ENCODE results near the gene NFE2L3. TPM values are rescaled to one million over a fixed set of nuclear protein-coding genes. Genes with fewer than 3 reads are reported as not detected.

The NFE2L3 gene
- polyA plus RNA-seq, 1 donor = 16.0 TPM

GRCh38 chr7:26213807-26214515, 62.0 kb downstream of the NFE2L3 start:
- Histone ChIP-seq H3K36me3 (ENCODE audit: control insufficient read depth, insufficient read depth, low read length) (peaks cover 23% of the 10 kb centered on the region), H3K4me3 (ENCODE audit: low read length) (no peak overlapping the region), H3K27me3 (ENCODE audit: control insufficient read depth, insufficient read depth, low read length) (no peaks in the 10 kb centered on the region), H3K9me3 (ENCODE audit: control insufficient read depth, low read depth, low read length) (no peaks in the 10 kb centered on the region), H3K4me1 (ENCODE audit: control insufficient read depth, insufficient read depth, low read length) (no peaks in the 10 kb centered on the region), H3K27ac (ENCODE audit: low read length) (no peak overlapping the region)
- no peak for DNase-seq
- WGBS (ENCODE audit: insufficient coverage, low lambda C conversion rate) = 60% methylated on average over 1 of the region's 5 CpGs

GRCh38 chr7:26216049-26216448, 64.1 kb downstream of the NFE2L3 start:
- H3K27me3 ChIP-seq (ENCODE audit: control insufficient read depth, insufficient read depth, low read length) = no peaks in the 10 kb centered on the region
- peaks cover 5% of the 10 kb centered on the region for H3K36me3 ChIP-seq (ENCODE audit: control insufficient read depth, insufficient read depth, low read length)
- H3K27ac ChIP-seq (ENCODE audit: low read length) = no peak overlapping the region
- H3K4me1 ChIP-seq (ENCODE audit: control insufficient read depth, insufficient read depth, low read length) = no peaks in the 10 kb centered on the region
- no CpG with 5 or more reads among the region's 2 CpGs for WGBS (ENCODE audit: insufficient coverage, low lambda C conversion rate)
- DNase-seq = no peak
- no peaks in the 10 kb centered on the region for H3K9me3 ChIP-seq (ENCODE audit: control insufficient read depth, low read depth, low read length)
- no peak overlapping the region for H3K4me3 ChIP-seq (ENCODE audit: low read length)

- no CpG with 5 or more reads among the region's 5 CpGs for WGBS (ENCODE audit: insufficient coverage, low lambda C conversion rate)
These were observed 72.4 kb downstream of the NFE2L3 start for GRCh38 chr7:26224359-26224758.

GRCh38 chr7:26227987-26228386, 76.0 kb downstream of the NFE2L3 start:
- no peak for DNase-seq
- Histone ChIP-seq H3K27me3 (ENCODE audit: control insufficient read depth, insufficient read depth, low read length) (no peaks in the 10 kb centered on the region), H3K36me3 (ENCODE audit: control insufficient read depth, insufficient read depth, low read length) (no peaks in the 10 kb centered on the region), H3K9me3 (ENCODE audit: control insufficient read depth, low read depth, low read length) (no peaks in the 10 kb centered on the region), H3K4me3 (ENCODE audit: low read length) (no peak overlapping the region), H3K4me1 (ENCODE audit: control insufficient read depth, insufficient read depth, low read length) (no peaks in the 10 kb centered on the region), H3K27ac (ENCODE audit: low read length) (no peak overlapping the region)
- WGBS (ENCODE audit: insufficient coverage, low lambda C conversion rate) = 83% methylated on average over 1 of the region's 2 CpGs

More at GRCh38 chr7:26224359-26224758, 72.4 kb downstream of the NFE2L3 start:
- Histone ChIP-seq H3K4me1 (ENCODE audit: control insufficient read depth, insufficient read depth, low read length) (no peaks in the 10 kb centered on the region), H3K36me3 (ENCODE audit: control insufficient read depth, insufficient read depth, low read length) (no peaks in the 10 kb centered on the region), H3K4me3 (ENCODE audit: low read length) (no peak overlapping the region), H3K27ac (ENCODE audit: low read length) (no peak overlapping the region), H3K27me3 (ENCODE audit: control insufficient read depth, insufficient read depth, low read length) (no peaks in the 10 kb centered on the region), H3K9me3 (ENCODE audit: control insufficient read depth, low read depth, low read length) (no peaks in the 10 kb centered on the region)
- no peak for DNase-seq

GRCh38 chr7:26233902-26234511, 82.0 kb downstream of the NFE2L3 start:
- Histone ChIP-seq H3K27me3 (ENCODE audit: control insufficient read depth, insufficient read depth, low read length) (no peaks in the 10 kb centered on the region), H3K4me3 (ENCODE audit: low read length) (no peak overlapping the region), H3K9me3 (ENCODE audit: control insufficient read depth, low read depth, low read length) (no peaks in the 10 kb centered on the region), H3K36me3 (ENCODE audit: control insufficient read depth, insufficient read depth, low read length) (no peaks in the 10 kb centered on the region), H3K27ac (ENCODE audit: low read length) (no peak overlapping the region), H3K4me1 (ENCODE audit: control insufficient read depth, insufficient read depth, low read length) (no peaks in the 10 kb centered on the region)
- no peak for DNase-seq
- 90% methylated on average over 2 of the region's 5 CpGs for WGBS (ENCODE audit: insufficient coverage, low lambda C conversion rate)

Other genes starting within 250 kb of the NFE2L3 start
- 946 TPM for gene HNRNPA2B1, start 48.5 kb downstream of the NFE2L3 start, polyA plus RNA-seq
- 214 TPM for gene CBX3, start 49.5 kb downstream of the NFE2L3 start, polyA plus RNA-seq
- gene SNX10, start 139.7 kb downstream of the NFE2L3 start, polyA plus RNA-seq = 12.6 TPM

All from large intestine (tissue), 3 donors.